Esophagus squamous epithelium (tissue), 5 donors: ENCODE measurements around the gene SEMA4F. TPM values are rescaled to one million over a fixed set of nuclear protein-coding genes. Genes with fewer than 3 reads are reported as not detected.

Experiments used
- DNase-seq: peaks from one replicate; lab custom pipeline; 2025; lab: John Stamatoyannopoulos, UW
- H3K27ac ChIP-seq, 4 donors: fragments of 200-600 bp; sonication (generic); one replicate each; pipeline ENCODE4 v1.5.1; 2016 to 2019; ENCODE audit warnings: mild to moderate bottlenecking in 1 of 4
- H3K27me3 ChIP-seq, 4 donors: fragments of 200-600 bp; sonication (generic); 1 replicate in 3 of 4; 2 replicates in 1 of 4; pipeline versions ENCODE4 v1.5.1 to v1.6.0; 2017 to 2021; ENCODE audit warnings: antibody characterized with exemption in 1 of 4
- H3K36me3 ChIP-seq, 3 donors: fragments of 200-600 bp; sonication (generic); one replicate each; pipeline ENCODE4 v1.5.1; 2016 to 2019
- H3K4me1 ChIP-seq, 3 donors: fragments of 200-600 bp; sonication (generic); one replicate each; pipeline ENCODE4 v1.5.1; 2017 to 2019
- H3K4me3 ChIP-seq, 4 donors: fragments of 200-600 bp; sonication (generic); 1 replicate in 3 of 4; 2 replicates in 1 of 4; pipeline ENCODE4 v1.5.1; 2016 to 2019; ENCODE audit warnings: mild to moderate bottlenecking in 2 of 4, moderate library complexity in 1 of 4
- H3K9me3 ChIP-seq, 3 donors: fragments of 200-600 bp; sonication (generic); one replicate each; pipeline ENCODE4 v1.5.1; 2016 to 2019
- CTCF ChIP-seq, 6 experiments: fragments of 450-650 bp in 4 of 6; fragments of 200-600 bp in 2 of 6; sonication (generic) in 2 of 6; IDR thresholded peaks; one replicate each; pipeline ENCODE4 v1.5.1; 2016 to 2019; ENCODE audit warnings: antibody characterized with exemption in 6 of 6, mild to moderate bottlenecking in 4 of 6, moderate library complexity in 4 of 6
- POLR2A ChIP-seq, 4 donors: fragments of 450-650 bp; IDR thresholded peaks; one replicate each; pipeline ENCODE4 v1.6.1; 2017; ENCODE audit warnings: antibody characterized with exemption in 4 of 4, mild to moderate bottlenecking in 4 of 4, moderate library complexity in 3 of 4
- WGBS, 2 donors: methylation state at CpG; one replicate each; pipeline ENCODE4 v1.1.5; 2018; 5-methylcytosine and 5-hydroxymethylcytosine counted together
- intact Hi-C: fragments of 100-400 bp; cut with DNase I; formaldehyde crosslinking; loops from one replicate; pipeline ENCODE4 v1.15.0; 2022
- total RNA-seq, 4 donors: library from RNA; depleted of rRNA; stranded (reverse); fragments of >200 nt; gene quantifications; one replicate each; pipeline ENCODE4 v1.1.0, GENCODE V29; 2016
- donor health status: DM: yes; HTN: yes; CAD: no.

The SEMA4F gene
- total RNA-seq, 4 donors from 2014 or later, result 0.42 to 6.1 (median 1.7) TPM

GRCh38 chr2:74708296-74708695 is 54.2 kb downstream of the SEMA4F start:
- TF ChIP-seq POLR2A (IDR thresholded peaks at IDR 0.05), result no peak
- TF ChIP-seq CTCF (IDR thresholded peaks at IDR 0.05), result no peak
- DNase-seq, result no peak
- Histone ChIP-seq H3K27ac (peak overlapping the region in 2 of 4 donors; percentile 35 to 73), H3K4me3 (no peak overlapping the region), H3K9me3 (no peaks in the 10 kb centered on the region), H3K27me3 (no peaks in the 10 kb centered on the region), H3K4me1 (peaks cover 0 to 53% (median 0%) of the 10 kb centered on the region in 3 donors), H3K36me3 (no peaks in the 10 kb centered on the region)
- intact Hi-C loops, result no loop called here

- no peaks in the 10 kb centered on the region for H3K9me3 ChIP-seq
- peak overlapping the region in 3 of 4 donors; percentile 23 to 73 (median 35) for H3K27ac ChIP-seq
- no peaks in the 10 kb centered on the region for H3K36me3 ChIP-seq
- WGBS, 2 donors, result 38 to 59% methylated on average over 4 of the region's 4 CpGs
- no peak overlapping the region for H3K4me3 ChIP-seq
- no peak for DNase-seq
- intact Hi-C loops, result no loop called here
- H3K27me3 ChIP-seq, result no peaks in the 10 kb centered on the region
- TF ChIP-seq CTCF (IDR thresholded peaks at IDR 0.05) (no peak), POLR2A (IDR thresholded peaks at IDR 0.05) (no peak)
- H3K4me1 ChIP-seq, result peaks cover 0 to 56% (median 0%) of the 10 kb centered on the region in 3 donors
Observed at GRCh38 chr2:74708883-74709282, 54.8 kb downstream of the SEMA4F start.

GRCh38 chr2:74712223-74713053 is 58.4 kb downstream of the SEMA4F start:
- H3K9me3 ChIP-seq, result no peaks in the 10 kb centered on the region
- H3K27me3 ChIP-seq, result peaks cover 0 to 18% (median 0%) of the 10 kb centered on the region in 4 donors
- WGBS, 2 donors, result 66 to 68% methylated on average over 5 to 7 of the region's 9 CpGs
- TF ChIP-seq POLR2A (IDR thresholded peaks at IDR 0.05) (no peak), CTCF (IDR thresholded peaks at IDR 0.05) (no peak)
- H3K36me3 ChIP-seq, result no peaks in the 10 kb centered on the region
- no peak overlapping the region for H3K4me3 ChIP-seq
- H3K4me1 ChIP-seq, result peaks cover 0 to 55% (median 3%) of the 10 kb centered on the region in 3 donors
- intact Hi-C loops, result loop anchor here (5.0 kb wide), 1 partner anchor 165 kb away; no protein-coding TSS in a partner anchor
- DNase-seq, result no peak
- peak overlapping the region in 2 of 4 donors; percentile 23 to 69 for H3K27ac ChIP-seq

- Histone ChIP-seq H3K27ac (peak overlapping the region in 1 of 4 donors; percentile 85), H3K9me3 (no peaks in the 10 kb centered on the region), H3K4me3 (peak overlapping the region in 3 of 4 donors; percentile 44 to 75 (median 61)), H3K27me3 (peaks cover 0 to 23% (median 0%) of the 10 kb centered on the region in 4 donors), H3K4me1 (peaks cover 0 to 39% (median 3%) of the 10 kb centered on the region in 3 donors), H3K36me3 (no peaks in the 10 kb centered on the region)
- intact Hi-C loops, result loop anchor here (5.0 kb wide), 1 partner anchor 163 kb away; no protein-coding TSS in a partner anchor
- DNase-seq, result no peak
- 32 to 45% methylated on average over 8 of the region's 8 CpGs for WGBS, 2 donors
- TF ChIP-seq CTCF (IDR thresholded peaks at IDR 0.05) (no peak), POLR2A (IDR thresholded peaks at IDR 0.05) (no peak)
Observed at GRCh38 chr2:74714691-74715080, 60.6 kb downstream of the SEMA4F start.
